Hepatocyte (in vitro differentiated cells): ENCODE results near the gene RBL2.

ENCODE experiments used
- EZH2 ChIP-seq: fragments of 200-600 bp; sonication (generic); IDR thresholded peaks from 2 replicates; pipeline ENCODE4 v1.6.1; 2016; ENCODE audit warnings: antibody characterized with exemption, mild to moderate bottlenecking, borderline replicate concordance
- EZH2phosphoT487 ChIP-seq: fragments of 200-600 bp; sonication (generic); IDR thresholded peaks from one replicate; pipeline ENCODE4 v1.6.1; 2018; ENCODE audit warnings: antibody characterized with exemption, mild to moderate bottlenecking, low read depth, moderate library complexity; ENCODE audit not compliant: unreplicated experiment, severe bottlenecking
- TF ChIP-seq, protein P1 (sequence below): fragments of 200-600 bp; sonication (generic); IDR thresholded peaks from 2 replicates; pipeline ENCODE4 v1.5.1; 2016; ENCODE audit warnings: antibody characterized with exemption, mild to moderate bottlenecking; ENCODE audit not compliant: poor library complexity

DNA sequence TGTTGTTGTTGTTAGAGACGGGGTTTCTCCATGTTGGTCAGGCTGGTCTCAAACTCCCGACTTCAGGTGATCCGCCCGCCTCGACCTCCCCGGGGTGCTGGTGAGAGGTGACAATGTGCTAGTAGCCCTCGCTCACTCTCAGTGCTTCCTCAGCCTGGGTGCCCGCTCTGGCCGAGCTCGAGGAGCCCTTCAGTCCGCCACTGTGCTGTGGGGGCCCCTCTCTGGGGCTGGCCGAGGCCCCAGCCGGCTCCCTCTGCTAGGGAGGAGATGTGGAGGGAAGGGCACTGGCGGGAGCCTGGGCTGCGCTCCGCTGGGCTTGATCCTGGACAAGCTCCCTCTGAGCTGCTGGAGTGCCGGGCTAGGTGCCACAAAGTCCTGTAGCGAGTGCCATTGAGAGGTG lies 21.7 kb upstream of the RBL2 start:
- TF ChIP-seq, protein P1, sequence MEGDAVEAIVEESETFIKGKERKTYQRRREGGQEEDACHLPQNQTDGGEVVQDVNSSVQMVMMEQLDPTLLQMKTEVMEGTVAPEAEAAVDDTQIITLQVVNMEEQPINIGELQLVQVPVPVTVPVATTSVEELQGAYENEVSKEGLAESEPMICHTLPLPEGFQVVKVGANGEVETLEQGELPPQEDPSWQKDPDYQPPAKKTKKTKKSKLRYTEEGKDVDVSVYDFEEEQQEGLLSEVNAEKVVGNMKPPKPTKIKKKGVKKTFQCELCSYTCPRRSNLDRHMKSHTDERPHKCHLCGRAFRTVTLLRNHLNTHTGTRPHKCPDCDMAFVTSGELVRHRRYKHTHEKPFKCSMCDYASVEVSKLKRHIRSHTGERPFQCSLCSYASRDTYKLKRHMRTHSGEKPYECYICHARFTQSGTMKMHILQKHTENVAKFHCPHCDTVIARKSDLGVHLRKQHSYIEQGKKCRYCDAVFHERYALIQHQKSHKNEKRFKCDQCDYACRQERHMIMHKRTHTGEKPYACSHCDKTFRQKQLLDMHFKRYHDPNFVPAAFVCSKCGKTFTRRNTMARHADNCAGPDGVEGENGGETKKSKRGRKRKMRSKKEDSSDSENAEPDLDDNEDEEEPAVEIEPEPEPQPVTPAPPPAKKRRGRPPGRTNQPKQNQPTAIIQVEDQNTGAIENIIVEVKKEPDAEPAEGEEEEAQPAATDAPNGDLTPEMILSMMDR = no peak
- no peak for TF ChIP-seq EZH2
- TF ChIP-seq EZH2phosphoT487 = no peak
